HuH-7 (cell line): Measurements from ENCODE around the gene FAM118B.

ENCODE experiments used
- DNase-seq: peaks from one replicate; pipeline ENCODE4 v3.0.0; 2011; ENCODE audit warnings: low spot score

The FAM118B gene

DNA sequence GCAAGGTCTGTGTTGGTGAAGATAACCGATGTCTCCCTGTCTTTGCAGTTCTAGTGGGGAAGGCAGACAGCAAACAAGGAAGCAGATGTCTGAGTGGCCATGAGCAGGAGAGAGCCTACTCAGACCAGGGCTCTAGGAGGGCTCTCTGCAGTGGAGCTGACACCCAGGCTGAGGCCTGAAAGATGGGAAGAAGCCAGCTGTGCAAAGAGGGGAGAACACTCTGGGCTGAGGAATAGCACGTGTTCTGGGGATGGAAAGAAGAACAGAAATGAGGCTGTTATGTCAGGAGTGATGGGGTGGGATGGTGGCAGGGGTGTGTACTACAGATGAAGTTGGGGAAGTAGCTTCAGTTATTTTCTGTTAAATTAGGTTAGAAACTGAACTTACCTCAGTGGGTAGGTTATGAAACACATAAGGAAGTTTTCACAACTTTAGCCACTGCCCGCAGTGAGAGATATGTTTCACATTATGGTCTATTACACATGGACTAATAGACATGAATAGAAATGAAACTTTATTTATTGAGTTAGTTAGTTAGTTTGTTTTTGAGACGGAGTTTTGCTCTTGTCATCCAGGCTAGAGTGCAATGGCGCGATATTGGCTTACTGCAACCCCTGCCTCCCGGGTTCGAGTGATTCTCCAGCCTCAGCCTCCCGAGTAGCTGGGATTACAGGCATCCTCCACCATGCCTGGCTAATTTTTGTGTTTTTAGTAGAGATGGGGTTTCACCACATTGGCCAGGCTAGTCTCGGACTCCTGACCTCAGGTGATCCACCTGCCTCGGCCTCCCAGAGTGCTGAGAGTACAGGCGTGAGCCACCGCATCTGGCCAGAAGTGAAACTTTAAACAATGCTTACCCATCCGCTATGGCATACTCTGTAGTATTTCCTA lies 100.1 kb downstream of the FAM118B start:
- DNase-seq, result no peak
